ENCODE measurements around the gene STK32C. TPM values are rescaled to one million over a fixed set of nuclear protein-coding genes. Genes with fewer than 3 reads are reported as not detected.

STK32C gene
- total RNA-seq (2022) (20.7 and 21.2 TPM in 2 replicates), Bru-seq, nascent RNA (percentile 40 among the genes with signal in this experiment), BruChase-seq, experiment 1, labeled RNA remaining after a 6-hour chase (percentile 46 among the genes with signal in this experiment), BruChase-seq, experiment 2, labeled RNA remaining after a 2-hour chase (percentile 42 among the genes with signal in this experiment)
- long read RNA-seq, transcript STK32C-201 (12 exons, 2,086 nt), result major isoform, 5 of 39 reads
- long read RNA-seq, partial matches to known transcripts, result 23 of 39 reads
- long read RNA-seq, other reads (novel, unspliced or antisense), result 7 of 39 reads

DNA sequence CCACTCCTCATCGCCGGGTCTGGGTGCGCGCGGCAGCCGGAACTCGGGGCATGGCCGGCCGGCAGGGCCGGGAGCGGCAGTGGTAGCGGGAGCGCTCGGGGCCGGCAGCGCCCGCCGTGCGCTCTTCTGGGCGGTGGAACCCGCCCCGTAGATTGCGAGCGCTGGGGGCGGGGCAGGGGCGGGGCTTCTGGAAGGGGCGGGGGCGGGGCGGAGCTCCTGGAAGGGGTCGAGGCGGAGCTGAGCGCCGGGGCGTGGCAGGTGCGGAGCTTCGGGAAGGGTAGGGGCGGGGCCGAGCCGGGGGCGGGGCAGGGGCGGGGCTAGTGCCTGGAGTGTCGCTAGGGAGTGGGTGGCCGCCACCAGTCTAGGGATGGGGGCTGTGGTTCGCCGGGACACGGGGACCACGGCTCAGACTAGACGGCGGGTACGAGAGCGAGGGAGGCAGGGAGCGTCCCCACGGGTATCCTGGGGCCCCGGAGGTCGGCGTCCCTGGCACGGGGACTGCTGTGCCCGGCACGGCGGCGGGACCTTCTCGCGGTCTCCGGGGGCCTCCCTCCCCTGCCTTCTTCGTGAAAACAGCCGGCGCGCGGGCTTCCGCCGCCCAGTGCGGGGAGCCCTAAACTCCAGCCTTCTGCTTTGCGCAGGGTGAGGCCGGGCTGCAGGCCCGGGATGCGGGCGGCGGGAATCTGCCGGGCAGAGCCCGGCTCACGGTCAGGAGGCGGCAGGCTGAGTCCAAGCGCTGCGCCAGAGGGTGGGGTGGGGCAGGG lies at the start of gene STK32C:
Gene STK32C (minus strand): TSS at position 128 of the 764 bp plus-strand sequence. CDS start 117 bp downstream, at position 11.
- peak; percentile 88 for DNase-seq (ENCODE audit: unreplicated experiment)
- peaks cover 6% of the 10 kb centered on the region for H3K36me3 Mint-ChIP-seq (ENCODE audit: insufficient read depth, unreplicated experiment)
- H3K9me3 Mint-ChIP-seq (ENCODE audit: unreplicated experiment), result no peaks in the 10 kb centered on the region
- no TSS peak for BruUV-seq (replicated peaks)
- ChIA-PET POLR2A (interaction anchor here (1.6 kb wide), 1 partner anchor 11 kb away, joined by 4 read pairs; no protein-coding TSS in a partner anchor), CTCF (interaction anchor here (0.6 kb wide), 2 partner anchors 66 to 256 kb away, joined by 3 read pairs; no protein-coding TSS in a partner anchor)
- H3K27ac Mint-ChIP-seq (ENCODE audit: low read depth, unreplicated experiment), result no peak within 1 kb of the TSS
- TF ChIP-seq, protein P1, sequence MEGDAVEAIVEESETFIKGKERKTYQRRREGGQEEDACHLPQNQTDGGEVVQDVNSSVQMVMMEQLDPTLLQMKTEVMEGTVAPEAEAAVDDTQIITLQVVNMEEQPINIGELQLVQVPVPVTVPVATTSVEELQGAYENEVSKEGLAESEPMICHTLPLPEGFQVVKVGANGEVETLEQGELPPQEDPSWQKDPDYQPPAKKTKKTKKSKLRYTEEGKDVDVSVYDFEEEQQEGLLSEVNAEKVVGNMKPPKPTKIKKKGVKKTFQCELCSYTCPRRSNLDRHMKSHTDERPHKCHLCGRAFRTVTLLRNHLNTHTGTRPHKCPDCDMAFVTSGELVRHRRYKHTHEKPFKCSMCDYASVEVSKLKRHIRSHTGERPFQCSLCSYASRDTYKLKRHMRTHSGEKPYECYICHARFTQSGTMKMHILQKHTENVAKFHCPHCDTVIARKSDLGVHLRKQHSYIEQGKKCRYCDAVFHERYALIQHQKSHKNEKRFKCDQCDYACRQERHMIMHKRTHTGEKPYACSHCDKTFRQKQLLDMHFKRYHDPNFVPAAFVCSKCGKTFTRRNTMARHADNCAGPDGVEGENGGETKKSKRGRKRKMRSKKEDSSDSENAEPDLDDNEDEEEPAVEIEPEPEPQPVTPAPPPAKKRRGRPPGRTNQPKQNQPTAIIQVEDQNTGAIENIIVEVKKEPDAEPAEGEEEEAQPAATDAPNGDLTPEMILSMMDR (IDR thresholded peaks at IDR 0.05; ENCODE audit: unreplicated experiment), result no peak
- H3K27me3 Mint-ChIP-seq (ENCODE audit: insufficient read depth, unreplicated experiment), result no peaks in the 10 kb centered on the region
- no peaks in the 10 kb centered on the region for H3K4me1 Mint-ChIP-seq (ENCODE audit: insufficient read depth, unreplicated experiment)
- H3K4me3 Mint-ChIP-seq (ENCODE audit: unreplicated experiment), result peak within 1 kb of the TSS; percentile 83
- intact Hi-C loops (cut with micrococcal nuclease), result loop anchor here (1.0 to 5.0 kb wide), 2 partner anchors 44 to 85 kb away; no protein-coding TSS in a partner anchor

DNA sequence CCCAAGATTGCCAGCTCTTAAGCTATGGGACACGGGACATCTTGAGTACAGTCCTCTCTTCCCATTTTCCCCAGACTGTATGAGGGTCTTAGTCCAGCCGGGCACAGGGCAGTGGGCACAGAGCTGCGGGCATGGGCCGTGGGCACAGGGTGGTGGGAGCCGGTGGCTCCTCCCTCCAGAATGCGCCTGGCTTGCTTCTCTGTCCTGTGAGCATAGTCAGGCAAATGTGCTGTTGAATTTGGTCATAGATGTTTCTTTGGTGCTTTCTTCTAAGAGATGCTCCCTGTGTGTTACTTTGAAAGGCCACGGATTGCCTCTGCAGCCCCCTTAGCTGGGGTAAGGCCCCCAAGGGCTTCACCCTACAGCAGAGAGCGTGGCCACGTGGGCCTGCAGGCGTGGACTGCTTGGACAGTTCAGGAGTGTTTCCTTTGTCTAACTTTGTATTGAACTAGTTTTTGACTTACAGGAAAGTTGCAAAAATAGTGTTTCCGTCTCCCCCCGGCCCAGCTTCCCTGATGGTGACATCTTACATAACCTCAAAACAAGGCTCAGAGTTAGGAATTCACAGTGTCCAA lies 49.0 kb upstream of the STK32C start:
- H3K27ac Mint-ChIP-seq (ENCODE audit: low read depth, unreplicated experiment), result no peak overlapping the region
- no TSS peak for BruUV-seq (replicated peaks)

DNA sequence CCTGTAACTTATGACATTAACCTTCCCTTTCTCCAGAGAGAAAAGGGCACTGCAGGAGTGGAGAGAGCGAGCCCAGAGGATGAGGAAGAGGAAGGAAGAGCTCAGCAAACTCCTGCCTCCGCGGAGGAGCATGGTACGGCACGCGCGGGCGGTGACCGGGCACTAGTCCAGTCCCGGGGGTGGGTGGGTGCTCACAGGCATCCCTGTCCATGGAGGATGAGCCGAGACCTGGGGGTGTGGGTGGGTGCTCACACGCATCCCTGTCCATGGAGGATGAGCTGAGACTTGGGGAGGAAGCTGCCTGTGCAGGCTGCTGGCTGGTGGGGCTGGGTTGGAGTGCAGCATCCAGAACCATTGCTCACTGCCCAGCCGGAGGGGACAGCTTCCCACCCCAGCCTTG lies 48.0 kb upstream of the STK32C start:
- H3K27me3 Mint-ChIP-seq (ENCODE audit: insufficient read depth, unreplicated experiment), result no peaks in the 10 kb centered on the region
- CTCF ChIA-PET, result interaction anchor here (0.6 to 3.6 kb wide), 5 partner anchors 8 to 284 kb away, joined by 3 to 13 read pairs (median 4); no protein-coding TSS in a partner anchor
- no peaks in the 10 kb centered on the region for H3K4me1 Mint-ChIP-seq (ENCODE audit: insufficient read depth, unreplicated experiment)
- TF ChIP-seq, protein P1 (IDR thresholded peaks at IDR 0.05; ENCODE audit: unreplicated experiment), result no peak
- H3K4me3 Mint-ChIP-seq (ENCODE audit: unreplicated experiment), result no peak overlapping the region
- no peaks in the 10 kb centered on the region for H3K9me3 Mint-ChIP-seq (ENCODE audit: unreplicated experiment)
- POLR2A ChIA-PET, result no interaction called here
- no peak for DNase-seq (ENCODE audit: unreplicated experiment)
- intact Hi-C loops (cut with micrococcal nuclease), result no loop called here
- no peak overlapping the region for H3K27ac Mint-ChIP-seq (ENCODE audit: low read depth, unreplicated experiment)
- BruUV-seq (replicated peaks), result no TSS peak
- H3K36me3 Mint-ChIP-seq (ENCODE audit: insufficient read depth, unreplicated experiment), result peaks cover 10% of the 10 kb centered on the region

More for the DNA sequence above, 49.0 kb upstream of the STK32C start:
- H3K36me3 Mint-ChIP-seq (ENCODE audit: insufficient read depth, unreplicated experiment), result peaks cover 10% of the 10 kb centered on the region
- DNase-seq (ENCODE audit: unreplicated experiment), result no peak
- no peaks in the 10 kb centered on the region for H3K9me3 Mint-ChIP-seq (ENCODE audit: unreplicated experiment)
- no peaks in the 10 kb centered on the region for H3K4me1 Mint-ChIP-seq (ENCODE audit: insufficient read depth, unreplicated experiment)
- no peak overlapping the region for H3K4me3 Mint-ChIP-seq (ENCODE audit: unreplicated experiment)
- H3K27me3 Mint-ChIP-seq (ENCODE audit: insufficient read depth, unreplicated experiment), result no peaks in the 10 kb centered on the region
- intact Hi-C loops (cut with micrococcal nuclease), result no loop called here
- POLR2A ChIA-PET, result no interaction called here
- TF ChIP-seq, protein P1 (IDR thresholded peaks at IDR 0.05; ENCODE audit: unreplicated experiment), result no peak
- CTCF ChIA-PET, result interaction anchor here (0.6 to 3.6 kb wide), 5 partner anchors 9 to 284 kb away, joined by 3 to 13 read pairs (median 3); no protein-coding TSS in a partner anchor

DNA sequence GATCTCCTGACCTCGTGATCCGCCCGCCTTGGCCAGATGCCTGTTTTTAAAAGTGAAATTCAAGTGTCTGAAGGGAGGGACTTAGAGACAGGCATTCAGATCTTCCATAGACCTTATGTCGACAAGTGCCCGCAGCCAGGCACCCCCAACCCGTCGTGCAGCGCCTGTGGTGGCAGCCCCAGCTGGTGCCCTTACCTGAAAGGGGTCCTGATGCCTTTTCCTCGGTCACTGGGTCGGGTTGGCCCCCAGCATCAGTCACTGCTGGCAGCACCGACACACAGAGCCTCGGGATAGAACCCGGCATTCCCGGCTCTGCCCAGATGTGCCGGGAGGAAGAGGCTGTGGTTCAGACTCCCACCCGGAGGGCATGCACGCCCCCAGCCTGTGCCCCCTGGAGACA lies 47.5 kb upstream of the STK32C start:
- BruUV-seq (replicated peaks), result no TSS peak
- H3K4me1 Mint-ChIP-seq (ENCODE audit: insufficient read depth, unreplicated experiment), result no peaks in the 10 kb centered on the region
- H3K36me3 Mint-ChIP-seq (ENCODE audit: insufficient read depth, unreplicated experiment), result peaks cover 10% of the 10 kb centered on the region
- TF ChIP-seq, protein P1 (IDR thresholded peaks at IDR 0.05; ENCODE audit: unreplicated experiment), result no peak
- CTCF ChIA-PET, result interaction anchor here (0.6 to 3.6 kb wide), 3 partner anchors 97 to 456 kb away, joined by 3 to 13 read pairs (median 4); no protein-coding TSS in a partner anchor
- H3K9me3 Mint-ChIP-seq (ENCODE audit: unreplicated experiment), result no peaks in the 10 kb centered on the region
- no peak overlapping the region for H3K27ac Mint-ChIP-seq (ENCODE audit: low read depth, unreplicated experiment)
- POLR2A ChIA-PET, result no interaction called here
- intact Hi-C loops (cut with micrococcal nuclease), result no loop called here
- DNase-seq (ENCODE audit: unreplicated experiment), result no peak
- no peak overlapping the region for H3K4me3 Mint-ChIP-seq (ENCODE audit: unreplicated experiment)
- no peaks in the 10 kb centered on the region for H3K27me3 Mint-ChIP-seq (ENCODE audit: insufficient read depth, unreplicated experiment)
